HG02759 (cell line): ENCODE results near the gene IFNAR2.
"Not testable (repeated sequence)": the region's sequence is repeated elsewhere in the genome, so short reads cannot be mapped to it uniquely, and the experiment has no call there.

ENCODE experiments used
- ATAC-seq: cut with Tn5 transposase; IDR thresholded peaks from one replicate; pipeline ENCODE4 v1.9.1; 2021; ENCODE audit warnings: mild to moderate bottlenecking, moderate library complexity; ENCODE audit not compliant: unreplicated experiment

The IFNAR2 gene

DNA sequence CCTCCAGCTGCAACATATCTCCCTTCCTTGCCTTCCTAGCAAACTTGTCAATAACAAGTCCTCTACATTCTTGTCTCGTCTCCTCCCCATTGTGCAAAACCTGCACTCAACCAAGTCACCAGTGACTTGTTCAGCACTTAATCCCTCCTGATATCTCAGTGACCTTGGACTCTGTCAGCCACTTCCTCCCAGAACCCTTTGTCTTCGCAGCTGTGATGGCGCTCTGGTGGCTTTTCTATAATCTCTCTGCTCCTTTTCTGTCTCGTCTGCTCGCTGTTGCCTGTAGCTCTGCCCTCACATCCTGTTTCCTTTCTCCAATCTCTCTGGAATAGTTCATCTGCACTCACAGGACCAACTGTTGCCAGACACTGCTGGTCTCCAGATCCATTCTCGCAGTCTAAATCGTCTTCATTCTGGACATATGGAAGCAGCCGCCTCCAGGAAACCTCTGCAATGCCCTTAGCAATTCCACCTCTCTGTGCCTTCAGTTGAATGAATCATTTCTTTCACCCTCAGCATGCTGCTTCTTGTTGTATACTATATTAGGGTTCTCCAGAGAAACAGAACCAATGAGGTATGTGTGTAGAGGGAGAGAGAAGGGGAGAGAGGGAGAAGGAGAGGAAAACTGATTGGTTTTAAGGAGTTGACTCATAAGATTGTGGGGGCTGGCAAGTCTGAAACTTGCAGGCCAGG, 17.4 kb upstream of the IFNAR2 start:
- ATAC-seq, result no peak

DNA sequence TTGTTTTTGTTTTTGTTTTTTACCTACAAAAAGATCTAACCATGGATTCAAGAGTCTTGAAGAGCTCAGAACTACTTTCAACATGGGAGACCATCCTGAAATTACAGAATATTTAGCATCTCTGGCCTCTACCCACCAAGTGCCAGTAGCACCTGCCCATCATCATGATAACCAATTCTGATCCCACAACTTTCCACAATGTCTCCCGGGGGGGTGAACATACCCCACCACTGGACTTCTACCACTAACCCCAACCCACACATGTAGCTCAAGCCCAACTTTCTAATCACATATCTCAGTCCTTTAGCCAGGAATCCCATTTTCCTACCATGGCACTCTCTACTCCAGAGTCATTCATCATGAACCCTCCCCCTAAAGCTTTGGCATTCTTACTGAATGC, 15.7 kb upstream of the IFNAR2 start:
- no peak for ATAC-seq

DNA sequence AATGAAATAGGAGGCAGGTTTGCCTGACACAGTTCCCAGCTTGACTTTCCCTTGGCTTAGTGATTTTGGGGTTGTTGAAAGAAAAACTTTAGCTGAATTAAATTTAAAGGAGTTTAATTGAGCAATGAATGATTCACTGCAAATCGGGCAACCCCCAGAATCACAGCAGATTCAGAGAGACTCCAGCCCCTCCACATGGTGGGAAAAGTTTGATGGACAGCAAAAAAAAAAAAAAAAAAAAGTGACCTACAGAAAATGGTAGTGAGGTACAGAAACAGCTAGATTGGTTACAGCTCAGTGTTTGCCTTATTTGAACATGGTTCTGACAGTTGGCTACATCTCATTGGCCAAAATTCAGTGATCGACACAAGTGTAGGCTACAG, 12.6 kb upstream of the IFNAR2 start:
- ATAC-seq, result no peak

- ATAC-seq, result no peak
These were observed 10.4 kb upstream of the IFNAR2 start for GRCh38 chr21:33219300-33219699.

- ATAC-seq, result no peak
These were observed 9.8 kb upstream of the IFNAR2 start for GRCh38 chr21:33219954-33220353.

- not testable (repeated sequence) for ATAC-seq
These were observed 4.4 kb upstream of the IFNAR2 start for GRCh38 chr21:33225376-33225775.

- ATAC-seq, result no peak
These were observed 1.3 kb upstream of the IFNAR2 start for GRCh38 chr21:33228455-33228854.

- ATAC-seq, result peak; percentile 2
These were observed 497 bp upstream of the IFNAR2 start for GRCh38 chr21:33229099-33229783.

GRCh38 chr21:33230545-33231324, 997 bp downstream of the IFNAR2 start:
- ATAC-seq, result peak; percentile 34

- no peak for ATAC-seq
These were observed 1.8 kb downstream of the IFNAR2 start for GRCh38 chr21:33231526-33231925.

GRCh38 chr21:33232291-33233034, 2.7 kb downstream of the IFNAR2 start:
- no peak for ATAC-seq

- ATAC-seq, result no peak
These were observed 5.1 kb downstream of the IFNAR2 start for GRCh38 chr21:33234635-33235520.

DNA sequence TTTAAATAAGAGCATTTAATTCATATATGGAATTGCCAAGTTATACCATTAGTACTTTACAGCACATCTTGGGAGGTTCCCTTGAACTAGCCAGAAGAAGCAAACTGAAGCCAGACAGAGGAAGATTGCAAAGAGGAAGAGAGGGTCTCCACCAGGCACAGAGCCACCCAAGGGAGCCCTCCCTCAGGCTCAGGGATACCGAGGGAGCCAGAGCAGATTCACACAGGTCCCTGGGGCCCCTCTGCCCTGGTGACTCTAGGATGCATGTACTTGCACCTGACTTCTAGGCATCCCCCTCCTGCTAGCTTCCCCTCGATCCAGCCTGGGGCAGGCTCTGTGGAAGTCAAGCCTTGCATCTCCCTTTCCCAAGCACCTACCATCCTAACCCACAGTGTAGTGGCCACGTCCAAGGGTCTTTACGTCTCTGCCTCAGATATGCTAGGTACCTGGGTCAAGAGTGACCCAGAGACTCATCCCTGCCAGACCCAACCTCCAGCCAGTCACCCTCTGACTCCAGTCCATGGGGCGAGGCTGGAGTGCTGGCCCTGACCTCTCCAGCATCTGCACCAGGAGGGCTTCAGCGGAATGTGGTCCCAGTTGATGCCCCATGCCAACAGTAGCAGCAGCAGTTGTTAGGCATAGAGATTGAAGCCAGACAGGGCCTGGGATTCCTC, 6.4 kb downstream of the IFNAR2 start:
- no peak for ATAC-seq

- ATAC-seq, result no peak
These were observed 7.0 kb downstream of the IFNAR2 start for GRCh38 chr21:33236766-33237165.

- ATAC-seq, result no peak
These were observed 7.7 kb downstream of the IFNAR2 start for GRCh38 chr21:33237486-33237885.

- peak; percentile 22 for ATAC-seq
These were observed 8.4 kb downstream of the IFNAR2 start for GRCh38 chr21:33238146-33238545.

DNA sequence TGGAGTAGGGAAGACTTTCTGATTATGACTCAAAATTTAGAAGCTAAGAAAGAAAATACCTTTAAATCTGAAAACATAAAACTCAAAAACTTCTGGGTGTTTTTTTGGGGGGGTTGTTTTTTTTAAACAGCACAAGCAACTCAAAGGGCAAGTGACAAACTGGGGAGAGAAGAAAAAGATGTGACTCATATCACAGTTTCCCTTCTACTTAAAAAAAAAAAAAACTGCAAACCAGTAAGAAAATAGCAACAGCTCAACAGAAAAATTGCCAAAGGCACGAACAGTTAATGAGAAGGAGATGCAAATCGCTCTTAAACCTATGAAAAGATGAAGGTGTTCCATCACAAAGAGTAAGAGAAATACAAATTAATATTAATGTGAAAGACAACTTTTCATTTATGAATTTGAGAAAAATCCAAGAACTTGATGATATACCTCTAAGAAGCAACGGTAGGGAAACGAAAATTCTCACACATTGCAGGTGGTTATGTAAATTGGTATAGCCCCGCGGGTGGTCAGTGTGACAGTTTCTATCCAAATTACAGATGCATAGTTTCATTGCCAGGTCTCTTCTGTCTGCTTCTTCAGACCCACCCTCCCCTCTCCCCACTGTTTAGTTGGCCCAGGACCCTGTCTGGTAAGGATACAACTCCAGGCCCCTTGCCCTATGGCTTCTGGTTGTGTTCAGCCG, 9.0 kb downstream of the IFNAR2 start:
- ATAC-seq, result peak; percentile 78

GRCh38 chr21:33239559-33240127, 9.9 kb downstream of the IFNAR2 start:
- not testable (repeated sequence) for ATAC-seq

GRCh38 chr21:33240404-33240803, 10.7 kb downstream of the IFNAR2 start:
- no peak for ATAC-seq
